ENCODE measurements around the gene CDC5L.

Gene CDC5L

GRCh38 chr6:44387346-44388134, at the start of gene CDC5L:
Gene CDC5L (plus strand): TSS chr6:44387706. CDS start chr6:44387824, 118 bp downstream.
- H3K4me3 ChIP-seq (ENCODE audit: low read length) = peak within 1 kb of the TSS; percentile 86
- DNase-seq (ENCODE audit: low read depth) = peak; percentile 98
- no peak for TF ChIP-seq CTCF (conservative IDR thresholded peaks at IDR 0.05; ENCODE audit: low read depth, low read length)

GRCh38 chr6:44338228-44339122, 49.0 kb upstream of the CDC5L start:
- TF ChIP-seq CTCF (conservative IDR thresholded peaks at IDR 0.05; ENCODE audit: low read depth, low read length) = peak; percentile 82
- no peak for DNase-seq (ENCODE audit: low read depth)
- no peak overlapping the region for H3K4me3 ChIP-seq (ENCODE audit: low read length)

GRCh38 chr6:44339301-44339700, 48.2 kb upstream of the CDC5L start:
- H3K4me3 ChIP-seq (ENCODE audit: low read length) = no peak overlapping the region
- no peak for TF ChIP-seq CTCF (conservative IDR thresholded peaks at IDR 0.05; ENCODE audit: low read depth, low read length)
- no peak for DNase-seq (ENCODE audit: low read depth)

GRCh38 chr6:44339763-44340625, 47.5 kb upstream of the CDC5L start:
- peak; percentile 37 for DNase-seq (ENCODE audit: low read depth)
- H3K4me3 ChIP-seq (ENCODE audit: low read length) = no peak overlapping the region
- no peak for TF ChIP-seq CTCF (conservative IDR thresholded peaks at IDR 0.05; ENCODE audit: low read depth, low read length)

GRCh38 chr6:44341095-44341890, 46.2 kb upstream of the CDC5L start:
- no peak for TF ChIP-seq CTCF (conservative IDR thresholded peaks at IDR 0.05; ENCODE audit: low read depth, low read length)
- H3K4me3 ChIP-seq (ENCODE audit: low read length) = no peak overlapping the region
- no peak for DNase-seq (ENCODE audit: low read depth)

GRCh38 chr6:44342052-44342451, 45.5 kb upstream of the CDC5L start:
- no peak for TF ChIP-seq CTCF (conservative IDR thresholded peaks at IDR 0.05; ENCODE audit: low read depth, low read length)
- no peak overlapping the region for H3K4me3 ChIP-seq (ENCODE audit: low read length)
- no peak for DNase-seq (ENCODE audit: low read depth)

Measured in retinal pigment epithelial cell (primary cell).